ENCODE results near the gene TAF6.
A peak's percentile ranks its signal among the peaks of the same experiment; 100 is the strongest.

Gene TAF6

DNA sequence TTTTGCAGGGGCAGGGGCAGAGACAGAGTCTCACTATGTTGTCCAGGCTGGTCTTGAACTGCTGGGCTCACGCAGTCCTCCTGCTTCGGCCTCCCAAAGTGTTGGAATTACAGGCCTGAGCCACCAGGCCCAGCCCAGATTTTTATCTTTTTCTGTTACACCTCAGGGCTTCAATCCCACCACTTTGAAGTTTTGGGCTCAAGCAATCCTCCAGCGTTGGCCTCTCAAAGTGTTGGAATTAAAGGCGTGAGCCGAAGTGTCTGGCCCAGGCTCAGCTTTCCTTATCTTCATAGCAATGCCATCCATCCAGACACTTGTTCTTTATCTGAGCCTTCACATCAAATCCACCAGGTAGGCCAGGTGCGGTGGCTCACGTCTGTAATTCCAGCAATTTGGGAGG, 4.1 kb downstream of the TAF6 start:
- H3K27ac ChIP-seq (ENCODE audit: extremely low read depth, low read depth, low read length), result no peak overlapping the region
- TF ChIP-seq KLF16 (tag by site-specific recombination; IDR thresholded peaks at IDR 0.05), result no peak
- 0 out of 2 replicates have a peak, but pooled peaks have one; percentile 7 for TF ChIP-seq ZNF121 (tag by site-specific recombination; IDR thresholded peaks at IDR 0.05)
- no peaks in the 10 kb centered on the region for H3K9me3 ChIP-seq (ENCODE audit: control insufficient read depth, insufficient read depth, low read depth, low read length)
- H3K4me3 ChIP-seq (ENCODE audit: low read depth, low read length), result no peak overlapping the region
- ChIA-PET CTCF (no interaction called here), POLR2A (interaction anchor here (1.5 to 4.2 kb wide), 2 partner anchors 11 to 14 kb away, joined by 3 to 39 read pairs; partner anchors contain the start of genes AP4M1, MBLAC1 and MCM7)
- H3K36me3 ChIP-seq (ENCODE audit: control insufficient read depth in 2 of 2, insufficient read depth in 1 of 2, low read length in 2 of 2), result peaks cover 12 to 34% of the 10 kb centered on the region in 2 experiments; a peak in 2 of 3 replicates
- no peaks in the 10 kb centered on the region for H3K4me1 ChIP-seq (ENCODE audit: control insufficient read depth, insufficient read depth, low read length)

DNA sequence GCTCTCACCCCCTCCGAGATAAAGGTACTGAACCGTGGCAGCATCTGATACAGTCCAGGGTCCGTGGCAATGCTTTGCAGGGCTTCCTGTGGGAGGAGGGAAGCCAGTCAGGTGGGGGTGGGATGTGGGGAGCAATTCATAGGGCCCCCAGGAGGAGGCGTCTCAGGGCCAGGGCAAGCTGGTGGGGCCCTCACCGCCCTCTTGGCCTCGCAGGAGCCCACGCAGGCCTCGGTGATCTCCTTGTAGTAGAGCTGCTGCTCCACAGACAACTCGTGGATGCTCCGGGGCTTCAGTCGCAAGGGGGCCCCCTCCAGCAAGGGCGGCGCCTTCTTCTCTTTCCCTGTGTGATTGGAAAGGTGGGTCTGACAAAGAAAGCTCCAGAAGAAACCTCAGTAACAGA, 7.2 kb downstream of the TAF6 start:
- peaks cover 15 to 60% of the 10 kb centered on the region in 2 experiments; a peak in 2 of 3 replicates for H3K36me3 ChIP-seq (ENCODE audit: control insufficient read depth in 2 of 2, insufficient read depth in 1 of 2, low read length in 2 of 2)
- TF ChIP-seq ZNF596 (tag by site-specific recombination; IDR thresholded peaks at IDR 0.05), result no peak
- TF ChIP-seq, protein P1, sequence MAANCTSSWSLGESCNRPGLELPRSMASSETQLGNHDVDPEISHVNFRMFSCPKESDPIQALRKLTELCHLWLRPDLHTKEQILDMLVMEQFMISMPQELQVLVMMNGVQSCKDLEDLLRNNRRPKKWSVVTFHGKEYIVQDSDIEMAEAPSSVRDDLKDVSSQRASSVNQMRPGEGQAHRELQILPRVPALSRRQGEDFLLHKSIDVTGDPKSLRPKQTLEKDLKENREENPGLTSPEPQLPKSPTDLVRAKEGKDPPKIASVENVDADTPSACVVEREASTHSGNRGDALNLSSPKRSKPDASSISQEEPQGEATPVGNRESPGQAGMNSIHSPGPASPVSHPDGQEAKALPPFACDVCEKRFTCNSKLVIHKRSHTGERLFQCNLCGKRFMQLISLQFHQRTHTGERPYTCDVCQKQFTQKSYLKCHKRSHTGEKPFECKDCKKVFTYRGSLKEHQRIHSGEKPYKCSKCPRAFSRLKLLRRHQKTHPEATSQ (tag by site-specific recombination; IDR thresholded peaks at IDR 0.05), result no peak
- H3K9me3 ChIP-seq (ENCODE audit: control insufficient read depth, insufficient read depth, low read depth, low read length), result no peaks in the 10 kb centered on the region
- CTCF ChIA-PET, result interaction anchor here (0.7 to 0.8 kb wide), 2 partner anchors 21 to 90 kb away, joined by 3 to 5 read pairs; no protein-coding TSS in a partner anchor
- POLR2A ChIA-PET, result interaction anchor here (1.1 to 4.2 kb wide), 2 partner anchors 11 to 16 kb away, joined by 3 to 39 read pairs; partner anchors contain the start of genes AP4M1 and MCM7
- H3K4me1 ChIP-seq (ENCODE audit: control insufficient read depth, insufficient read depth, low read length), result no peaks in the 10 kb centered on the region
- no peak overlapping the region for H3K27ac ChIP-seq (ENCODE audit: extremely low read depth, low read depth, low read length)
- no peak overlapping the region for H3K4me3 ChIP-seq (ENCODE audit: low read depth, low read length)

DNA sequence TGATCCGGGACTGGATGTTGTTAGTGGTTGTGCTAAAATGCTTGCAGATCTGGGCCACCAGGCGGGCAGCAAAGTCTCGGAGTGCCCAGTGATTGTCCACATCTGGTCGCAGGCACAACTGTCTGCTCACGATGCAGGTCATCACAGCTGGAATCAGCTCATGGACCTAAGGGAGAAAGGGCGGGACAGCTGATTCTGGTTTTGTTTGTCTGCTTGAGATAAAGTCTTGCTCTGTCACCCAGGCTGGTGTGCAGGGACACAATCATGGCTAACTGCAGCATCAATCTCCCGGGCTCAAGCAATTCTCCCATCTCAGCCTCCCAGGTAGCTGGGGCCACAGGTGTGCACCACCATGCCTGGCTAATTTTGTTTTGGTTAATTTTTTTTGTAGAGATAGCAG, 8.0 kb downstream of the TAF6 start:
- Histone ChIP-seq H3K4me1 (ENCODE audit: control insufficient read depth, insufficient read depth, low read length) (no peaks in the 10 kb centered on the region), H3K36me3 (ENCODE audit: control insufficient read depth in 2 of 2, insufficient read depth in 1 of 2, low read length in 2 of 2) (peaks cover 15 to 66% of the 10 kb centered on the region in 2 experiments; a peak in 2 of 3 replicates), H3K9me3 (ENCODE audit: control insufficient read depth, insufficient read depth, low read depth, low read length) (no peaks in the 10 kb centered on the region), H3K27ac (ENCODE audit: extremely low read depth, low read depth, low read length) (no peak overlapping the region), H3K4me3 (ENCODE audit: low read depth, low read length) (no peak overlapping the region)
- TF ChIP-seq ZNF548 (tag by site-specific recombination; IDR thresholded peaks at IDR 0.05) (no peak), ZNF660 (tag by site-specific recombination; IDR thresholded peaks at IDR 0.05) (no peak), ZNF791 (tag by site-specific recombination; IDR thresholded peaks at IDR 0.05) (no peak), PRDM1 (tag by site-specific recombination; IDR thresholded peaks at IDR 0.05) (no peak), ZNF558 (tag by site-specific recombination; IDR thresholded peaks at IDR 0.05) (no peak), ZNF555 (tag by site-specific recombination; conservative IDR thresholded peaks at IDR 0.05) (no peak), ZNF76 (tag by site-specific recombination; IDR thresholded peaks at IDR 0.05; ENCODE audit: borderline replicate concordance, low read depth) (no peak), OVOL3 (tag by site-specific recombination; IDR thresholded peaks at IDR 0.05) (no peak), ZNF837 (tag by site-specific recombination; IDR thresholded peaks at IDR 0.05) (no peak), ZNF302 (tag by site-specific recombination; IDR thresholded peaks at IDR 0.05; ENCODE audit: low read depth) (no peak), ZNF48 (tag by site-specific recombination; IDR thresholded peaks at IDR 0.05) (no peak), ZNF670 (tag by site-specific recombination; IDR thresholded peaks at IDR 0.05; ENCODE audit: low read depth) (no peak)
- TF ChIP-seq, protein P2, sequence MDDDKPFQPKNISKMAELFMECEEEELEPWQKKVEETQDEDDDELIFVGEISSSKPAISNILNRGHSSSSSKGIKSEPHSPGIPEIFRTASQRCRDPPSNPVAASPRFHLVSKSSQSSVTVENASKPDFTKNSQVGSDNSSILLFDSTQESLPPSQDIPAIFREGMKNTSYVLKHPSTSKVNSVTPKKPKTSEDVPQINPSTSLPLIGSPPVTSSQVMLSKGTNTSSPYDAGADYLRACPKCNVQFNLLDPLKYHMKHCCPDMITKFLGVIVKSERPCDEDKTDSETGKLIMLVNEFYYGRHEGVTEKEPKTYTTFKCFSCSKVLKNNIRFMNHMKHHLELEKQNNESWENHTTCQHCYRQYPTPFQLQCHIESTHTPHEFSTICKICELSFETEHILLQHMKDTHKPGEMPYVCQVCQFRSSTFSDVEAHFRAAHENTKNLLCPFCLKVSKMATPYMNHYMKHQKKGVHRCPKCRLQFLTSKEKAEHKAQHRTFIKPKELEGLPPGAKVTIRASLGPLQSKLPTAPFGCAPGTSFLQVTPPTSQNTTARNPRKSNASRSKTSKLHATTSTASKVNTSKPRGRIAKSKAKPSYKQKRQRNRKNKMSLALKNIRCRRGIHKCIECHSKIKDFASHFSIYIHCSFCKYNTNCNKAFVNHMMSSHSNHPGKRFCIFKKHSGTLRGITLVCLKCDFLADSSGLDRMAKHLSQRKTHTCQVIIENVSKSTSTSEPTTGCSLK (tag by site-specific recombination; IDR thresholded peaks at IDR 0.05), result no peak
- TF ChIP-seq, protein P3, sequence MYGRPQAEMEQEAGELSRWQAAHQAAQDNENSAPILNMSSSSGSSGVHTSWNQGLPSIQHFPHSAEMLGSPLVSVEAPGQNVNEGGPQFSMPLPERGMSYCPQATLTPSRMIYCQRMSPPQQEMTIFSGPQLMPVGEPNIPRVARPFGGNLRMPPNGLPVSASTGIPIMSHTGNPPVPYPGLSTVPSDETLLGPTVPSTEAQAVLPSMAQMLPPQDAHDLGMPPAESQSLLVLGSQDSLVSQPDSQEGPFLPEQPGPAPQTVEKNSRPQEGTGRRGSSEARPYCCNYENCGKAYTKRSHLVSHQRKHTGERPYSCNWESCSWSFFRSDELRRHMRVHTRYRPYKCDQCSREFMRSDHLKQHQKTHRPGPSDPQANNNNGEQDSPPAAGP (tag by site-specific recombination; IDR thresholded peaks at IDR 0.05), result no peak
- ChIA-PET CTCF (no interaction called here), POLR2A (interaction anchor here (1.5 kb wide), 1 partner anchor 9 kb away, joined by 6 read pairs; the partner anchor contains the start of gene AP4M1)

All from HEK293 (cell line).